Measurements from ENCODE around the gene RIMBP2.

RIMBP2 gene

DNA sequence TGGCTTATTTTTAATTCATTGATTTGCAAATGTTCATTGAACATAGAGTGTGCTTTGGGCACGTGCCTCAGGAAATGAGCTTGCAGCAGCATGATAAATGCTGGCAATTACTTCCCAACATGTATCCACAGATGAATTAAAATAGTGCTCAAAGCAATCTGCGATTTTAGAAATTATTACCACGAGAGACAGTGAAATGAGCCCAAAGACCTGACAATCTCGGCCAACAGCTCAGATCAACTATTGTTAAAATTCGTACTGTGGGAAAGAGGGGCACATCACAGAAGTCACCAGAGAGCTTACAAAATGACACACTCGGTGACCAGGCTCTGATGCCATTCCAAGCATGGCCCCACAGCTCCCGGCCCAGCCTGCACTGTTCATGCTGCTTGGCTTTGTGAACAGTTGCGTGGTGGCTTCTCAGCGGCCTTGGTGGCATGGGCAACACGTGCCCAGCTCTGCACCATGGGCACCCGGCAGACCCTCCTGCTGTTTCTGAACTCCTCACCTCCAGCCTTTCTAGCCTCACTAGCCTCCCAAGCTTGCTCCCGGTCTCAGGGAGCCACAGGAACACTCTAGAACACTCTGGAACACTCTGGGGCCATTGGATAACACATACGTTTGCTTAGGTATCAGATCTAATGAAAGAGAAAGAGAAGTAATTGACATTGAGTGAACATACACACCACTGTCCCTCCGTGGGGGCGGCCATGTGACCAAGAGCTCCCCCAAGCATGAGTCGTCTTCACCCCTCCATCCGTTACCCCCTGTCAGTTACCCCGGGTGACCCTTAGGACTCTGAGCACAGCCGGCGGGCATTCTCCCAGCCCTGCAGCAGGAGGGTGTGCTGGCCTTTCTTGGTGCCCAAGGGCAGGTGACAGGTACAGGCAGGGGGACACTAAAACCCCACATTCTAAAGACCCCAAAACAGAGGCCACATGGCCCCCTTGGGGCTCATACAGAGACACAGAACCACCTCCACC, 28.0 kb downstream of the RIMBP2 start:
- no peak overlapping the region for H3K4me3 ChIP-seq (ENCODE audit: low read depth, low read length)
- TF ChIP-seq CTCF (IDR thresholded peaks at IDR 0.05; ENCODE audit: borderline replicate concordance, insufficient read depth, low read depth, low read length) = no peak

DNA sequence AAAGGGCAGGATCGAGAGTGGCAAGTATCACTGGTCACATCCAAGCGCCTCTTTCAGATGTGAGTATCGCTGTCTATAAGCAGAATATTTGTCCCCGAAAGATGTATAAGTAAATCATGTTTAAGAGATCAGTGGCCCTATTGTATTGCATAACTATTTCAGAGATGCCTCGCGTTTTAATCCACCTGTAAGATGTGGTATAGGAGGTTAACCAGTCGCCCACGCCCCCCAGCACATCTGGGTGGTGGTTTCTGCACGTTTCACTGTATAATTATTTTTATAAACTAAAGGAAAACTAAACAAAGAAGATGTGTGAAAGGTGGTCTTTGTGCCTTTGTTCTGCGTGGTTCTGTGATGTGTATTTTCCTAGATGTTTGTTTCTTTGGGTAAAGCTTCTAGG, 28.9 kb downstream of the RIMBP2 start:
- TF ChIP-seq CTCF (IDR thresholded peaks at IDR 0.05; ENCODE audit: borderline replicate concordance, insufficient read depth, low read depth, low read length) = no peak
- H3K4me3 ChIP-seq (ENCODE audit: low read depth, low read length) = no peak overlapping the region

- no peak overlapping the region for H3K4me3 ChIP-seq (ENCODE audit: low read depth, low read length)
- TF ChIP-seq CTCF (IDR thresholded peaks at IDR 0.05; ENCODE audit: borderline replicate concordance, insufficient read depth, low read depth, low read length) = no peak
These were observed 29.5 kb downstream of the RIMBP2 start for GRCh38 chr12:130686511-130686991.

GRCh38 chr12:130685850-130686249, 30.2 kb downstream of the RIMBP2 start:
- no peak for TF ChIP-seq CTCF (IDR thresholded peaks at IDR 0.05; ENCODE audit: borderline replicate concordance, insufficient read depth, low read depth, low read length)

DNA sequence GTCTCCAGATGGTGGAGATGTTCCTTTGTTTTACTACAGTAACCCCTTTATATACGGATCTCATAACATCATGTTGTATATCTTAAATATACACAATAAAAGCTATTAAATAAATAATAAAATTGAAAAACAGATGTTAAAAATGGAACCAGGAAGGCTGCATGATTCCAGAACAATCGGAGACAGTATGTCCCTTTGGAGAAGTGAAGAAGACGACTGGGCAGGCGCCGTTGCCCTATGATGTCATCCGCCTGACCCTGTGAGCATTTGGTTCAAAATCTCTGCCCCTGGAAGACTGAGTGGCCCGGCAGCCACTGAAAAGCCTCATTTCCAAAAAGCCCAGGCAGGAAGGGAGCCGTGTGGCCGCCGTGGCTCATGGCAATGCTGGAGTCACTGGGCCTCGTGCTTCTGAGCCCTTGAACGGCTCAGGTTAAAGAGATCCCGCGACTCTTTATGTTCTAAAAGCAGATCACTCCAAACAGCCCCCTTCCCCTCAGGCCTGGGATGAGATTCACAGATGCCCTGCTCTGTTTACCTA, 30.8 kb downstream of the RIMBP2 start:
- TF ChIP-seq CTCF (IDR thresholded peaks at IDR 0.05; ENCODE audit: borderline replicate concordance, insufficient read depth, low read depth, low read length) = no peak

More at GRCh38 chr12:130685850-130686249, 30.2 kb downstream of the RIMBP2 start:
- no peak overlapping the region for H3K4me3 ChIP-seq (ENCODE audit: low read depth, low read length)

GRCh38 chr12:130683811-130684210, 32.3 kb downstream of the RIMBP2 start:
- no peak for TF ChIP-seq CTCF (IDR thresholded peaks at IDR 0.05; ENCODE audit: borderline replicate concordance, insufficient read depth, low read depth, low read length)
- H3K4me3 ChIP-seq (ENCODE audit: low read depth, low read length) = no peak overlapping the region

More for the DNA sequence above, 30.8 kb downstream of the RIMBP2 start:
- H3K4me3 ChIP-seq (ENCODE audit: low read depth, low read length) = no peak overlapping the region

Data from GM12875 (cell line).